OCI-LY7 (cell line): ENCODE data around the gene TPRA1.

ENCODE experiments used
- CTCF ChIP-seq: fragments of 200-600 bp; sonication (generic); conservative IDR thresholded peaks from 2 replicates; pipeline ENCODE4 v1.5.1; 2014; ENCODE audit warnings: mild to moderate bottlenecking, antibody characterized with exemption, low read length, moderate library complexity, mixed read lengths
- EZH2phosphoT487 ChIP-seq: fragments of 200-600 bp; sonication (generic); IDR thresholded peaks from 2 replicates; pipeline ENCODE4 v1.6.1; 2018; ENCODE audit warnings: low read depth, borderline replicate concordance, mild to moderate bottlenecking, mixed run types, antibody characterized with exemption, low read length, moderate library complexity, mixed read lengths

- no peak for TF ChIP-seq EZH2phosphoT487
- no peak for TF ChIP-seq CTCF
Measured at GRCh38 chr3:127590282-127590592, 296 bp downstream of the TPRA1 start.
